GM12878 (cell line): ENCODE measurements around the gene ZMYM3. TPM values are rescaled to one million over a fixed set of nuclear protein-coding genes. Genes with fewer than 3 reads are reported as not detected.

Experiments used
- ATAC-seq: fragments of 200-7000 bp; cut with Tn5 transposase; 3 replicates; pipeline ENCODE4 v1.9.1; 2020; ENCODE audit warnings: mild to moderate bottlenecking, moderate library complexity
- BruUV-seq: library from RNA; stranded (reverse); fragments of 400-500 nt; replicated peaks from 2 replicates; lab custom pipeline; 2021; lab: Mats Ljungman, UMichigan
- CTCF ChIA-PET: fragments of 300-600 bp; sonication (Branson Sonifier 250); formaldehyde crosslinking; extraction: SDS; loops from one replicate; lab custom pipeline; 2021; ENCODE audit warnings: inconsistent platforms; lab: Yijun Ruan, JAX
- POLR2A ChIA-PET: fragments of 350-600 bp; formaldehyde crosslinking; extraction: SDS; loops from one replicate; lab custom pipeline; 2021; ENCODE audit warnings: inconsistent platforms; lab: Charles Lee
- RAD21 ChIA-PET: fragments of 300-600 bp; sonication (Branson Sonifier 250); formaldehyde crosslinking; loops from one replicate; lab custom pipeline; 2023; ENCODE audit warnings: antibody characterized with exemption; ENCODE audit not compliant: unreplicated experiment; lab: Charles Lee
- SMC1A ChIA-PET: fragments of 300-600 bp; sonication (Branson Sonifier 250); formaldehyde crosslinking; loops from one replicate; lab custom pipeline; 2023; ENCODE audit not compliant: unreplicated experiment, uncharacterized antibody; lab: Charles Lee
- DNase-seq: peaks from one replicate; pipeline ENCODE4 v3.0.0-alpha.2; 2011; ENCODE audit warnings: low read depth, low spot score
- FAIRE-seq: peaks from 3 replicates; lab custom pipeline; 2011; peaks lifted over from hg19 to GRCh38; lab: Jason Lieb, UNC
- H2AFZ ChIP-seq: 2 replicates; pipeline ENCODE4 v1.6.0; 2011; ENCODE audit warnings: low read depth, low read length, control low read depth; ENCODE audit not compliant: control insufficient read depth
- H3K27ac ChIP-seq: 2 replicates; pipeline ENCODE4 v1.5.1; 2011; ENCODE audit warnings: control low read depth; ENCODE audit not compliant: control insufficient read depth, insufficient read depth
- H3K27me3 ChIP-seq, 2 experiments: replicated peaks in 1 of 2; 2 replicates each; pipeline versions ENCODE4 v1.6.0 to v1.6.1; 2011; ENCODE audit warnings: low read length in 1 of 2; ENCODE audit not compliant: control insufficient read depth in 2 of 2, insufficient read depth in 2 of 2
- H3K36me3 ChIP-seq, 2 experiments: 2 replicates each; pipeline ENCODE4 v1.5.1; 2011; ENCODE audit warnings: low read length in 1 of 2; ENCODE audit not compliant: control insufficient read depth in 2 of 2, insufficient read depth in 2 of 2
- H3K4me1 ChIP-seq: 2 replicates; pipeline ENCODE4 v1.6.1; 2011; ENCODE audit warnings: mild to moderate bottlenecking, low read length, moderate library complexity, mixed read lengths; ENCODE audit not compliant: control insufficient read depth, insufficient read depth
- H3K4me2 ChIP-seq: 2 replicates; pipeline ENCODE4 v1.6.0; 2011; ENCODE audit warnings: control low read depth; ENCODE audit not compliant: control insufficient read depth, insufficient read depth
- H3K4me3 ChIP-seq: fragments of 200-600 bp; sonication (generic); 2 replicates; pipeline ENCODE4 v1.5.1; 2016
- H3K79me2 ChIP-seq: 2 replicates; pipeline ENCODE4 v1.6.0; 2011; ENCODE audit warnings: low read length; ENCODE audit not compliant: control insufficient read depth, insufficient read depth
- H3K9ac ChIP-seq: 2 replicates; pipeline ENCODE4 v1.8.0; 2011; ENCODE audit warnings: low read length, control low read depth, mixed read lengths; ENCODE audit not compliant: control insufficient read depth, insufficient read depth
- H3K9me3 ChIP-seq: replicated peaks from 3 replicates; pipeline ENCODE4 v1.5.1; 2011; ENCODE audit warnings: mild to moderate bottlenecking, low read length; ENCODE audit not compliant: control insufficient read depth, insufficient read depth
- H4K20me1 ChIP-seq: 2 replicates; pipeline ENCODE4 v1.6.0; 2011; ENCODE audit not compliant: control insufficient read depth, insufficient read depth
- CHD4 ChIP-seq: fragments of 200-600 bp; sonication (generic); IDR thresholded peaks from 2 replicates; pipeline ENCODE4 v1.6.1; 2016; ENCODE audit warnings: mild to moderate bottlenecking
- HDAC2 ChIP-seq: fragments of 200-600 bp; sonication (generic); IDR thresholded peaks from 2 replicates; pipeline ENCODE4 v1.6.1; 2017
- JUNB ChIP-seq: IDR thresholded peaks from 2 replicates; pipeline ENCODE4 v1.6.1; 2016; ENCODE audit warnings: antibody characterized with exemption, mild to moderate bottlenecking
- NFYB ChIP-seq: IDR thresholded peaks from 2 replicates; pipeline ENCODE4 v1.6.1; 2011; ENCODE audit warnings: low read depth, mild to moderate bottlenecking, low read length, improper control_type of control experiment, moderate library complexity; ENCODE audit not compliant: insufficient read depth
- NR2C2 ChIP-seq: IDR thresholded peaks from 2 replicates; pipeline ENCODE4 v1.6.1; 2011; ENCODE audit warnings: borderline replicate concordance, low read depth; ENCODE audit not compliant: control insufficient read depth, insufficient read length
- PBX3 ChIP-seq: IDR thresholded peaks from 2 replicates; pipeline ENCODE4 v1.6.1; 2011; ENCODE audit warnings: mild to moderate bottlenecking, low read depth, low read length, moderate library complexity; ENCODE audit not compliant: insufficient replicate concordance
- RAD51 ChIP-seq: fragments of 450-650 bp; IDR thresholded peaks from 2 replicates; pipeline ENCODE4 v1.6.1; 2016; ENCODE audit warnings: moderate library complexity, mild to moderate bottlenecking, inconsistent platforms
- ZBTB33 ChIP-seq: fragments of 450-650 bp; IDR thresholded peaks from 2 replicates; pipeline ENCODE4 v1.6.1; 2017; ENCODE audit warnings: mild to moderate bottlenecking
- ZNF24 ChIP-seq: fragments of 450-650 bp; IDR thresholded peaks from 2 replicates; pipeline ENCODE4 v1.6.1; 2017; ENCODE audit warnings: antibody characterized with exemption, mild to moderate bottlenecking
- ZNF384 ChIP-seq: IDR thresholded peaks from 2 replicates; pipeline ENCODE4 v1.6.1; 2012; ENCODE audit warnings: low read depth, mild to moderate bottlenecking, low read length, improper control_type of control experiment, borderline replicate concordance
- ZNF592 ChIP-seq: fragments of 450-650 bp; IDR thresholded peaks from 2 replicates; pipeline ENCODE4 v1.6.1; 2017; ENCODE audit warnings: mild to moderate bottlenecking, moderate library complexity
- ZNF687 ChIP-seq: fragments of 450-650 bp; IDR thresholded peaks from 2 replicates; pipeline ENCODE4 v1.6.1; 2017; ENCODE audit warnings: mild to moderate bottlenecking, moderate library complexity
- ZZZ3 ChIP-seq: IDR thresholded peaks from 2 replicates; pipeline ENCODE4 v1.6.1; 2011; ENCODE audit warnings: low read depth; ENCODE audit not compliant: control insufficient read depth, insufficient read length
- WGBS: methylation state at CpG from one replicate; pipeline ENCODE4 v1.1.6; 2016; ENCODE audit warnings: low lambda C conversion rate; ENCODE audit not compliant: insufficient replicate concordance, insufficient coverage; ENCODE audit errors: missing lambda C conversion rate; 5-methylcytosine and 5-hydroxymethylcytosine counted together
- in situ Hi-C: fragments of 300-500 bp; cut with MboI; formaldehyde crosslinking; loops from 9 replicates; pipeline ENCODE4 v1.14.3; 2018; ENCODE audit warnings: mixed read lengths
- intact Hi-C: fragments of 100-400 bp; cut with micrococcal nuclease; formaldehyde crosslinking; loops from one replicate; pipeline ENCODE4 v1.14.2; 2022; ENCODE audit not compliant: unreplicated experiment
- polyA plus RNA-seq, 11 experiments: library from polyadenylated mRNA; depleted of rRNA in 4 of 11; unstranded in 6 of 11; stranded (reverse) in 5 of 11; fragments of >200 nt; fragmentation: Nextera tagmentation in 4 of 11; fragmentation: Illumina TruSeq in 1 of 11; extraction: Ambion mirVana in 4 of 11; extraction: Trizol in 1 of 11; gene quantifications; 1 replicate in 1 of 11; 2 replicates in 10 of 11; pipeline versions ENCODE4 v1.2.1 to v1.2.3, GENCODE V29; 2011 to 2016; ENCODE audit warnings: inconsistent platforms in 2 of 11, missing spikeins in 2 of 11, low read depth in 1 of 11
- total RNA-seq, 4 experiments: library from RNA; depleted of rRNA in 3 of 4; stranded (reverse); fragments of >200 nt in 3 of 4; fragmentation: Illumina TruSeq in 1 of 4; extraction: Trizol in 1 of 4; gene quantifications; 2 replicates each; pipeline versions ENCODE4 v1.2.1 to v1.2.3, GENCODE V29; 2013 to 2021

Gene ZMYM3
- total and polyA plus RNA-seq, 10 of the 15 experiments (the other 5 are each of a cell fraction or from before 2014, with no cell fraction given) = 2.3 to 28.1 (median 12.3) TPM

- no peak for FAIRE-seq
- H3K27me3 ChIP-seq = no peaks in the 10 kb centered on the region
- TF ChIP-seq ZNF592 = no peak
- TF ChIP-seq RAD51 = no peak
- no peak for TF ChIP-seq PBX3
- TF ChIP-seq ZZZ3 = no peak
- no peak for TF ChIP-seq NR2C2
- no peak for TF ChIP-seq JUNB
- no peak for TF ChIP-seq ZNF384
- no peak for TF ChIP-seq ZBTB33
- no peak for TF ChIP-seq ZNF24
- no peak for TF ChIP-seq HDAC2
- no peak for TF ChIP-seq NFYB
- no peak for TF ChIP-seq ZNF687
- no peak for TF ChIP-seq CHD4
- TF ChIP-seq, all 136 proteins: peak for 0
- Histone ChIP-seq H3K9ac (no peak overlapping the region), H3K4me2 (no peak overlapping the region), H3K4me3 (no peak overlapping the region), H3K27ac (no peak overlapping the region), H3K4me1 (no peaks in the 10 kb centered on the region), H2AFZ (no peak overlapping the region), H3K36me3 (no peaks in the 10 kb centered on the region), H3K9me3 (no peaks in the 10 kb centered on the region), H3K79me2 (no peaks in the 10 kb centered on the region), H4K20me1 (no peaks in the 10 kb centered on the region)
- in situ Hi-C loops (no loop called here), intact Hi-C loops (no loop called here)
- no peak for ATAC-seq
- DNase-seq = no peak
- BruUV-seq = no TSS peak
- ChIA-PET POLR2A (no interaction called here), CTCF (interaction anchor here (0.6 kb wide), 1 partner anchor 144 kb away, joined by 3 read pairs; no protein-coding TSS in a partner anchor), SMC1A (interaction anchor here (0.9 kb wide), 1 partner anchor 45 kb away, joined by 3 read pairs; no protein-coding TSS in a partner anchor), RAD21 (no interaction called here)
- 24% methylated on average over 5 of the region's 5 CpGs for WGBS
Observed at GRCh38 chrX:71225676-71226075, 28.3 kb downstream of the ZMYM3 start.
